HepG2 (cell line): Measurements from ENCODE around the gene CYP2W1.
"Not testable (repeated sequence)": the region's sequence is repeated elsewhere in the genome, so short reads cannot be mapped to it uniquely, and the experiment has no call there.

ENCODE experiments used
- BHLHE40 ChIP-seq: IDR thresholded peaks from 2 replicates; pipeline ENCODE4 v1.6.1; 2011; ENCODE audit warnings: low read length, improper control_type of control experiment
- BRCA1 ChIP-seq: sonication (generic); formaldehyde crosslinking; IDR thresholded peaks from 2 replicates; pipeline ENCODE4 v1.4.0; 2020; ENCODE audit warnings: missing genetic modification reagents
- CHD2 ChIP-seq: IDR thresholded peaks from 2 replicates; pipeline ENCODE4 v1.6.1; 2011; ENCODE audit warnings: low read depth, low read length, improper control_type of control experiment
- CSRNP1 ChIP-seq: sonication (generic); formaldehyde crosslinking; IDR thresholded peaks from 2 replicates; pipeline ENCODE4 v1.8.1; 2023; ENCODE audit warnings: mild to moderate bottlenecking, missing genetic modification reagents
- CTCF ChIP-seq: sonication (generic); formaldehyde crosslinking; IDR thresholded peaks from 2 replicates; pipeline ENCODE4 v1.5.0; 2020; ENCODE audit warnings: mild to moderate bottlenecking, missing genetic modification reagents, moderate library complexity
- KDM4B ChIP-seq: sonication (generic); formaldehyde crosslinking; IDR thresholded peaks from 2 replicates; pipeline ENCODE4 v1.4.0; 2020; ENCODE audit warnings: missing genetic modification reagents
- USF2 ChIP-seq, 2 experiments: sonication (generic) in 1 of 2; formaldehyde crosslinking in 1 of 2; IDR thresholded peaks; 2 replicates each; pipeline versions ENCODE4 v1.5.1 to v1.6.1; 2011 to 2020; ENCODE audit warnings: borderline replicate concordance in 1 of 2, low read depth in 1 of 2, low read length in 1 of 2, mild to moderate bottlenecking in 1 of 2, missing genetic modification reagents in 1 of 2, moderate library complexity in 1 of 2
- ZFX ChIP-seq: sonication (generic); formaldehyde crosslinking; IDR thresholded peaks from 2 replicates; pipeline ENCODE4 v1.4.0; 2020; ENCODE audit warnings: mild to moderate bottlenecking, low read depth, missing genetic modification reagents, moderate library complexity
- TF ChIP-seq, protein P1 (sequence below): sonication (generic); formaldehyde crosslinking; IDR thresholded peaks from 2 replicates; pipeline ENCODE4 v1.8.1; 2022; ENCODE audit warnings: mild to moderate bottlenecking, missing genetic modification reagents
- TF ChIP-seq, protein P2 (sequence below), 2 experiments: sonication (generic) in 1 of 2; formaldehyde crosslinking in 1 of 2; IDR thresholded peaks; 2 replicates each; pipeline versions ENCODE4 v1.4.0 to v1.6.1; 2018 to 2020; ENCODE audit warnings: missing genetic modification reagents in 2 of 2, borderline replicate concordance in 1 of 2, low read depth in 1 of 2, mild to moderate bottlenecking in 1 of 2, missing biosample characterization in 1 of 2

GRCh38 chr7:1034769-1035168 lies 51.8 kb downstream of the CYP2W1 start:
- TF ChIP-seq USF2 (IDR thresholded peaks at IDR 0.05; ENCODE audit: low read depth, low read length); USF2 (CRISPR knock-in tag; IDR thresholded peaks at IDR 0.05; ENCODE audit: borderline replicate concordance); BHLHE40; KDM4B (CRISPR knock-in tag); CHD2; ZFX (CRISPR knock-in tag); BRCA1 (CRISPR knock-in tag); CTCF (CRISPR knock-in tag); CSRNP1: not testable (repeated sequence)
- TF ChIP-seq, protein P1, sequence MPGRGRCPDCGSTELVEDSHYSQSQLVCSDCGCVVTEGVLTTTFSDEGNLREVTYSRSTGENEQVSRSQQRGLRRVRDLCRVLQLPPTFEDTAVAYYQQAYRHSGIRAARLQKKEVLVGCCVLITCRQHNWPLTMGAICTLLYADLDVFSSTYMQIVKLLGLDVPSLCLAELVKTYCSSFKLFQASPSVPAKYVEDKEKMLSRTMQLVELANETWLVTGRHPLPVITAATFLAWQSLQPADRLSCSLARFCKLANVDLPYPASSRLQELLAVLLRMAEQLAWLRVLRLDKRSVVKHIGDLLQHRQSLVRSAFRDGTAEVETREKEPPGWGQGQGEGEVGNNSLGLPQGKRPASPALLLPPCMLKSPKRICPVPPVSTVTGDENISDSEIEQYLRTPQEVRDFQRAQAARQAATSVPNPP (CRISPR knock-in tag), result not testable (repeated sequence)
- TF ChIP-seq, protein P2, sequence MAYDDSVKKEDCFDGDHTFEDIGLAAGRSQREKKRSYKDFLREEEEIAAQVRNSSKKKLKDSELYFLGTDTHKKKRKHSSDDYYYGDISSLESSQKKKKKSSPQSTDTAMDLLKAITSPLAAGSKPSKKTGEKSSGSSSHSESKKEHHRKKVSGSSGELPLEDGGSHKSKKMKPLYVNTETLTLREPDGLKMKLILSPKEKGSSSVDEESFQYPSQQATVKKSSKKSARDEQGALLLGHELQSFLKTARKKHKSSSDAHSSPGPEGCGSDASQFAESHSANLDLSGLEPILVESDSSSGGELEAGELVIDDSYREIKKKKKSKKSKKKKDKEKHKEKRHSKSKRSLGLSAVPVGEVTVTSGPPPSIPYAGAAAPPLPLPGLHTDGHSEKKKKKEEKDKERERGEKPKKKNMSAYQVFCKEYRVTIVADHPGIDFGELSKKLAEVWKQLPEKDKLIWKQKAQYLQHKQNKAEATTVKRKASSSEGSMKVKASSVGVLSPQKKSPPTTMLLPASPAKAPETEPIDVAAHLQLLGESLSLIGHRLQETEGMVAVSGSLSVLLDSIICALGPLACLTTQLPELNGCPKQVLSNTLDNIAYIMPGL (CRISPR knock-in tag; IDR thresholded peaks at IDR 0.05; ENCODE audit: borderline replicate concordance in 1 of 2, low read depth in 1 of 2), result not testable (repeated sequence)
